CD1c-positive myeloid dendritic cell (primary cell): Measurements from ENCODE around the gene LRATD1.

ENCODE experiments used
- DNase-seq: peaks from one replicate; pipeline ENCODE4 v3.0.0-alpha.2; 2016; ENCODE audit errors: extremely low spot score

Gene LRATD1

DNA sequence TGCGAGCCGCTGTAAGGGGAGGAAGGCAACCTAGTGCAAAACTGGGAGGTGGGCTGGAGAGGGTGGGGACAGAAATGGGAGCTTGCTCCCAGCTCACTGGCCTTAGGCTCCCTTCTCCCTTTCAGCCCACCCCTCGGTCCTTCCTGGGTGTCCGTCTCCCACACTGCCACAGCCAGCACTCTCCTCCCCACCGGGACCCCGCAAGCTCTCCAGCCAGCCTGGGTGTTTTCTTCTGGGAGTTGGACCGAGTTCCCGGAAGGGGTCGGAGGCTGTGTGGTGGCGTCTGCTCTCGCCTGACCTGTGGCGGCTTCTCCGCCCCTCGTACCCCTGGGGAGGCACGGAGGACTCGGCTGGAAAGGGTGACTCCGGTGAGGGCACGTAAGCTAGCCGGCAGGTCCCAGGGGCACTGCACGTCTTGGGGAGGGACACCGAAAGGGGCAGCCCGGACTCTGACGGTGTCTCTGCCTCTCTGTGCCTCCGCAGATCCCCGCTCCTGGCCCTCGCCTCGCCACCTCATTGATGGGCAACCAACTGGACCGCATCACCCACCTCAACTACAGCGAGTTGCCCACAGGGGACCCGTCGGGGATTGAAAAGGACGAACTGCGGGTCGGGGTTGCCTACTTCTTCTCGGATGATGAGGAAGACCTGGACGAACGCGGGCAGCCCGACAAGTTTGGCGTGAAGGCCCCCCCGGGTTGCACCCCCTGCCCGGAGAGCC lies 1.1 kb downstream of the LRATD1 start:
- DNase-seq = no peak

GRCh38 chr2:14634182-14634488 lies 1.6 kb downstream of the LRATD1 start:
- no peak for DNase-seq

GRCh38 chr2:14634489-14635390 lies 2.2 kb downstream of the LRATD1 start:
- no peak for DNase-seq

DNA sequence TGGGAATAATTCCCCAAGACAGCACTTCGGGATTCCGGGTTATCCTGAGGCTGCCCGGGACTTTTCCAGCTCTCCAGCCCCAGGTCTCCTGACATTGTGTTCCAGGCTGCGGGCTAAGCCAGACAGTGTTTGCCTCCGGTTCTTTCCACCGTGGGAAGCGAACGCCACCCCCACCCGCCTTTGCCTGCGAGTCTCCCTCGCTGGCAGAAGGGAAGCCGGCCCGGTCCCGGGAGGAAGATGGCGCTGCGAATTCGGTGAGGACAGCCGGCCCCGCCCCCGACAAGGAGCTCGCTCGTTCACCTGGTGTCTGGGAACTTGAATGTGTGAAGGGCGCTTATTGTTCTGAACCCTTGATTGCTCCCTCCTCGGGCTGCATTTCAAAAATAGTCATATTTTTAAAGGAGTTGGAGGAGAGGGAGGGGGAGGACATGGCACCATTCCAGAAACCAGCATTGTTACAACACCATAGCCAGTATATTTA lies 2.9 kb downstream of the LRATD1 start:
- no peak for DNase-seq

- no peak for DNase-seq
These were observed 6.0 kb downstream of the LRATD1 start for GRCh38 chr2:14638488-14638887.

GRCh38 chr2:14641116-14641515 lies 8.6 kb downstream of the LRATD1 start:
- DNase-seq = no peak

DNA sequence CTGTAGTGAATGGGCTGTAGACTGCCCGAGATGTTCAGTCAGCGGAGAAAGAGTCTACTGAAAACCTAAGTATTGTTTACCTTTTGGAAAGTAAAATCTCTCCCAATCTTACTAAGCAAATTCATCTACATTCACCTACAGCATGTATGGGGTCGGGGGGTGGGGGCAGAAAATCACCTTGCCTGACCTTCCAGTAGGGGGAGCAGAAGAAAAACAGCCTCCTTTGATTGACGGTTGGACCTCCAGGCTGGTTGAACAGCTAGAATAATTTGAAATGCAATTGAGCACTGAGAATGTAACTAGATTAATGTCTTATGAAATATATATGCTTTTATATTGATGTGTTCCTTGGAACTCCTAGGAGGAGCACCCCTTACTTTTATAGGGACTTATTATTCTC lies 10.0 kb downstream of the LRATD1 start:
- no peak for DNase-seq

DNA sequence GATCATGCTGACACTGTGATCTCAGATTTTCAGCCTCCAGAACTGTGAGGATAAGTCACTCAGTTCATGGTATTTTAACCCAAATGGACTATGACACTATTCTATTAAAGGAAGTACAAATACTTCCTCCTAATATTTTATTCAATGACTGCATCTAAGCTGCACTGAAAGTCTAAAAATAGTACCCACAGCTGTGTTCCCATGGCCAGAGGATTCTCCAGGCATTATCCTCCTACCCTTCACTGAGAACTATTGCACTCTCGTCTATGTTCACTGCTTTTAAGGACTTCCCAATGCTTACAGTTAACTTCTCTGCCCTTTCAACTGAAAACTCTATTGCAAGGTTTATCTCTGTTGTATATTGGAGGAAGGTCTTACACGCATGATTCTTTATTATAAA lies 15.2 kb downstream of the LRATD1 start:
- DNase-seq = no peak

- DNase-seq = no peak
These were observed 17.5 kb downstream of the LRATD1 start for GRCh38 chr2:14650066-14650465.

DNA sequence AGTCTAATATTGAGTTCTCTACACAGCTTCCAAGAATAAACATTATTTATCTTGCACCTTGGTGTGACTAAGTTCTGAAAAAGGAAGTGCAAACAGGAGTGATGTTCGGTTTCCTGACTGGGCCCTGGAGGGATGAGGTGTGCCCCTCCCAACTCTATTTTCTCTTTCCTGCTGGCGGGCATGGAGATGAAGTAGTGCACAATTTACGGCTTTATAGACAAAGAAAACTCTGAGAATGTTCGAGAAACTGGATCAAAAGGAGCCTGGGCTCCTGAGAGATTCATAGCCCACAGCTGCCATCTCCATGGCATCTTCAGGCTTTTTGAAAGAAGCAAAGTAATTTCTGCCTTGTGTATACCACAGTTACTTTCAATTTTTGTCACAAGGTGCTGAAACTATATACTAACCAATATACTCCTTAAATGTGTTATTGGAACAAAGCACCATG lies 22.3 kb downstream of the LRATD1 start:
- no peak for DNase-seq

DNA sequence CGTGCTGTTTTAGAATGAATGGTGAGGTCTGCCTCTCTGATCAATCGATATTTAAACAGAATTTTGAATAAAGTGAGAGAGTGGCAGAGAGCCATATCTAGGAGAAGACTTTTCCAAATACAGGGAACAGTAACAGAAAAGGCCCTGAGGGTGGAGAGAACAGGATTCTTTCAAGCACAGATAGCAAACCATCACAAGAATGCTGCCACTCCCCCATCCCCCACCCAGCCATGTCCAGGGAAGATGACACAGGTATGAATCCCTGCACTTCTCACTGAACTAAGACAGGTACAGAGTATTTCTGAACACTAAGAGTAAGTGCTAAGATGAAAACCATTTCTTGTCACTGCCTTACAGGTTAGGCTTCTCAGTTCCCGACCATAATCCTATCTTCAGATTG lies 23.6 kb downstream of the LRATD1 start:
- no peak for DNase-seq

GRCh38 chr2:14661163-14661562 lies 28.6 kb downstream of the LRATD1 start:
- no peak for DNase-seq

- no peak for DNase-seq
These were observed 40.9 kb downstream of the LRATD1 start for GRCh38 chr2:14673351-14673875.

GRCh38 chr2:14675489-14675888 lies 43.0 kb downstream of the LRATD1 start:
- no peak for DNase-seq

DNA sequence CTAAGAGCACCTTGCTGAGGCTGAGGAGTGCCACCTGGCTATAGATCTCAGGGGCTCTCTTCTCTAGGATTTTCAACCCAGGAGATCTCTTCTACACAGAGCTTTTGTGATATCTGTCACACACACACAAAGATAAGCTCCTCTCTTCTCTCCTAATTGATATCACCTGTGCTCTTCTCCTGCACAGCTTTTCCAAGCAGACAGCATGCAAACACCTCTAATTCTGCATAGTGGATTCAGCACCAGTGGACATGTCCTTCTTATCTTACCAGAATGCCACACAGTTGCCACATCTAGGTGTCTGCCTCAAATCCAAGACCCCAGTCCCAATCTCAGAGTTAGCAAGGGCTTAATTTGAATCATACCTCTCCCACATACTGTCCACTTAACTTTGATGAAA lies 43.9 kb downstream of the LRATD1 start:
- no peak for DNase-seq

- no peak for DNase-seq
These were observed 44.5 kb downstream of the LRATD1 start for GRCh38 chr2:14677039-14677438.

DNA sequence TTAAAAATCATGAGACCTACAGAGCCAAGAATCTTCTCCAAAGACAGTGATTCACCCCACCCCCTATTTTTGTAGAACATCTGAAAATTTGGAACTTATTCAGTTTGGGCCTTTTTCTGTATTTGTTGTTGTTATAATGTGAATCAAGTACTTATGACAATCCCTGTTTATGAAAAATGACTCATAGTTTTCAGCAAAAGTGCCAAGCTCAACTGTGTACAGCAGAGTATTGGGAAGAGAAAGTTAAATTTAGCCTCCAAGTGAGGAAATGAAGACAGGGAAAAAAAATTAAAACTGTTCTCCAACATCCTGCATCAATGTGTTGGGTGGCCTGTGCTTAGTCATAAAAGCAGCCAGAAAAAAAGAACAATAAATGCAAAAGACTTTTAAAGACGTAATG lies 46.2 kb downstream of the LRATD1 start:
- DNase-seq = no peak

DNA sequence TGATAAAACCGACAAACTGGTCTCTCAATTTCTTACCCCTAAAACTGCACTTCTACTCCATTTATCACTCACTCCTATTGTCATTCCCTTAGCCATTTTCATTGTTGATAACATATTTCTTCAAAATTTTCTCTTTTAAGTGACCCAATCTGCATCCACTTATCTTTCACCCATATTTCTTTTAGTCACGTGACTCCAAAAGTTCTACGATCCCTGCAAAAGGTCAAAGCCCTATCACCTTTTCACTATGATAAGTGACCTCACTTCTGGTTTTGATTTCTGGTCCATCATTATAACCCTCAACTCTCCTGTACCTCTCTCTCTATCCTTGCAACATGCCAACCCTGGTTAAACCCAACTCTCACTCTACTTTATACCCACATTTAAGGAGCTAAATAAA lies 49.1 kb downstream of the LRATD1 start:
- no peak for DNase-seq
